Stimulated activated CD8-positive, alpha-beta memory T cell treated with anti-CD3 and anti-CD28 coated beads, Interleukin-4, amount 100 ng/mL, for 1 hour (primary cell): Measurements from ENCODE around the gene ESPNL.

ENCODE experiments used
- DNase-seq, 2 donors: peaks; one replicate each; pipeline ENCODE4 v3.0.0-alpha.2; 2020; ENCODE audit warnings: low read depth in 2 of 2, low spot score in 1 of 2

Gene ESPNL

DNA sequence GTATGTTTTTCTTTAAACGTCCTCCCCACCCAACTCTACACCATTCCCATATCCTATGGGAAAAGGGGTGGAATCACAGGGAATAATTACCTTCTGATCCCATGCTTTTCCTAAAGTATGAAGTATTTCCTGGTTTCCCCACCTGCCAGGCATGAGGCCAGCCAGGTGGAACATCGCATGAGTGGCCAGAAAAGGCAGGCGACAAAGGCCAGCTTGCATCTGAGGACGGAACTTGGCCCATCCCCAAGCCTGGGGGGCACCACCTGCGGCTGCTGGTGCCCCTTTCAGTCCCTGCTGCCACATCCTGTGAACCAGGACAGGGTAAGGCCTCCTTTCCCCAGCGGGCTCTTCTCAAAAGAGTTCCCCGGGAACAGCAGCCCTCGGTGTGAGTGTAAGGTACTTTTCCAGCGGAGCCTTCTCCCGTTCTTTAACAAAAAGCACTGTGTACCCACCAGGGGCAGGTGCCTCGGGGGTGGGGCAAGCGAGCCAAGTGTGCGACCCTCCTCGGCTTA lies 57.4 kb downstream of the ESPNL start:
- no peak for DNase-seq

DNA sequence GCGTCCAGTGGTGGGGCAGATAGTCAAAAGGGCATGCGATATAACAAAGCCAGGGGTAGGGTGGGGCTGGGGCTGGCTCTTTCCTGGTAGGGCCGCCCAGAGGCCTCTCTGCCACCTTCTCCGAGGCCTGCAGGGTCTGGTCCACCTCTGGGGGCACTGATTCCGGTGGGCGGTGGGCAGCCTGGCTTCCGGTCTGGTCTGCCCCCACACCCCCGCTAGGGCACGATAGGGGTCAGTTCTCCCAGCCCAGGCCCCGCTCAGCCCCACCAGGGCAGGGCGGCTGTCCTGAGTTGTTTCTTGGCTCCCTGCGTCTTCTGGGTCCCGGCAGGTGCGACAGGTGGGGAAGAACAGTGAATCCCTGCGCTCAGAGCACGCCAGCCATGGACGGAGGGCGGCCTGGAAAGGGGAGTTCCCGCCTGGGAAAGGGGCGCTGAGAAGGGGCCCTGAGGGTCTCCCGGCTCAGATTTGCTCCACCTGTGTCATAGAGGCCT lies 57.9 kb downstream of the ESPNL start:
- no peak for DNase-seq

DNA sequence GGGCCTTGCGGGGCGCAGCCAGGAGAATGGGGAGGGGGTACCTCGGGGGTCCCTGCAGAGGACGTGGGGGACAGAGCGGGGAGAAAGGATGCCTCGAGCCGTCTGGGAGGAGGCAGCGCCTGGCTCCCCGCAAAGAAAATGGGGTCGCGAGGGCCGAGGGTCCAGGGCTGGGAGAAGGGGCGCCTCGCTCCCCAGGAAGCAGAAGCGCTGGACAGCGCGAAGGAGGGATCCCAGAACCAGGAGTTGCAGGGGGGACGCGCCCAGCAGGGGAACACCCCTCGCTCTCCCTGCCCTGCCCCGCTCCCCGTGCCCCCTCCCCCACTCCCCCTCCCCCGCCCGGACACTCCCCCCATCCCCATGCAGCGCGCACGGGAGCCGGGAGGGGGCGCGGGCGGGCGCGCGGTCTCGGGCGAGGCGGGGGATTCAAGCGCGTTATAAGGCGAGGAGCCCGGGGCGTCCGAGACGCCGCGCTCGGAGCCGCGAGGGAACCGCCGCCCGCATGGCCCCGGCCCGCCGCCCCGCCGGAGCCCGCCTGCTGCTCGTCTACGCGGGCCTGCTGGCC lies 58.5 kb downstream of the ESPNL start, which contains the start of gene ERFE:
Gene ERFE, plus strand, starts transcription at position 462 of the 562 bp plus-strand sequence. Its CDS starts 38 bp downstream, at position 500.
- no peak for DNase-seq

- DNase-seq = no peak
Observed at GRCh38 chr2:238159071-238159539, 59.0 kb downstream of the ESPNL start.

DNA sequence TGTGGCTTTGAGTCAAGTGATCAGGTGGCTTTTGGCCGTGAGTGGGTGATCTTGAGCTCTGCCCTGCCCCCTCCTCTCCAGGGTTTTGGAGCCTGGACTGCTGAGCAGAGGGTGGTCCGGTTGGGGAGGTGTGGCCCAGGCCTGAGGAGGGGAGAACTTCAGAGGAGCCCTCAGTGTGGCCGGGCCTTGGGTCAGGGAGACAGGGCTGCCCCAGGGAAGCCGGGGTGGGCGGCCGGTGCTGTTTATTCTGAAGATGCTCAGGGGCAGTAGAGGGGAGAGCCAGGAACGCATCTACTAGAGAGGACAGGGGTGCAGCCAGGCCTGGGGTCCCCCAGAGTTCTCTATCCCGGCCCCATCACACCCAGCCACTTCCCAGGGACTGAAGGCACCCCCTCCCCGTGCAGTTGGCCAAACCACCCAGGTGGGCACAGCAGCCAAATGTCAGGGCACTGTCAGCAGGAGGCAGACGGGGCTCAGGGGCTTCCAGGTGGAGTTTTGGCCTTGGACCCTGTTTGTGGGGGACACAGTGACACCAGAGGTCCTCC lies 59.6 kb downstream of the ESPNL start:
- no peak for DNase-seq

DNA sequence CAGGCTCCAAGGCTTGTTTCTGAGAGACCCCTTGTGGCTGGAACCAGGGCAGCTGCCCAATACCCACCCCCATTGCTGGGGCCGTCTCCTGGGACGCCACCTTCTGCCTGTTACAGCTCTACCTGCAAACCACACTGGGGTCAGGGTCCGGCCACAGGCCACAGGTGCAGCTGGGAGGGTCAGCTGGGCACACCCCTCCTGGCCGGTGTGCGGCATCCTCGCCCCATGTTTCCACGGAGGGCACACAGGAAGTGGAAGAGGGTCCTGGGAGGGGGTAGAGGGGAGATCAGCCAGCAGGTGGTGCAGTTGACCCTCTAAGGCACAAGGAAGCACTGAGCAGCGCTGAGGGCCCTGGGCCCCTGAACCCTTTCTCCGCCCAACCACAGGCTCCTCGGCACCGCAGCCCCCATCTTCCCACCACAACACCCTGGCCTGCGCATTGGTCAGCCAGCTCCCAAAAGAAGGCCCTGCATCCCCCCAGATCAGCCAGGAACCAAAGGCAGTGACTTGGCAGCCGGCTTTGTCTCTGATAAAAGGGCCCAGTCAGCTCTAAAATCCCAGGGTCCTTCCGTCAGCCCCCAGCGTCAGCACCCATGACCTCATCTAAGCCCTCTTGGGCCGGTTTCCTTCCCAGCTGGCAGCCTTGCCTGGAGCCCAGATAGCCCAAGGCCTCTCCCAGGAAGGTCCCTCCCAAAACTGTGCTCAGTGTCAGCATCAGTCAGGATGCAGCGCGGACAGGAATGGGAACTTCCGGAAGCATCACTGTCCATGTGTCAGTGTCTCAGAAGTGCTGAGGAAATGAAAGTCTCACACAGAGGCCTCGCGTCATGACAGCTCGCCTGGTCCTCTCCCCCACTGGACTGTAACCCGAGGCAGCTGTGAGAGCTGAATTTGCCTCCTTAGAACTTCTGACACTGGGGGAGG lies 60.3 kb downstream of the ESPNL start:
- DNase-seq = no peak

DNA sequence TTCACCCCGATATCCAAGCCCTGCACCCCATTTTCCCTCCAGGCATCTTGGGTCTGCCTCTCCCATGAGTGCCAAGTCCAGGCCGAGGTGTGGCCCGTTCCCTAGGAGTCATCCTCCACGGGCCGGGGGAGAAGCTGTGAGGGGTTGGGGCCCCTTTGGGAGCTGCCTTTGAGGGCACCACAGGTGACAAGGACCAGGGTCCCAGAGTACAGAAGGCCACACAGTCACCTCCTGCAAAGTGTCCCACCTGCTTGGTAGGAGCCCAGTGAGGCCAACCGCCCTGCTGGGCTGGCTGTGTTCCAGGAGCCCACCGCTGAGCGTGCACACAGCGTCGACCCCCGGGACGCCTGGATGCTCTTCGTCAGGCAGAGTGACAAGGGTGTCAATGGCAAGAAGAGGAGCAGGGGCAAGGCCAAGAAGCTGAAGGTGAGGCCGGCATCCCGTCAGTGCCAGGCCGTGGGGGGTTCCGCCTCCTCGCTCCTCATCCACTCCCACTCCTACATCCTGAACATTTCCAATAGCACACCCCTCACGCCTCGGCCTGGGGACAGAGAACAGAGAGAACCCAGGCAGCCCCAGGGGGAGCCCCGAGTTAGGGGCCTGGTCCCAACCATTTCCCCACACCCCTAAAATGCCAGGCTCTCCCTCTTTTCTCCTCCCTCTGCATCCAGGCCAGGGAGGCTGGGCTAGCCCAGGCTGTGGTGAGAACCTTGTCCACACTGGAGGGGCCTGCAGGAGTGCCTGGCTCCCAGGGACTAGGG lies 61.3 kb downstream of the ESPNL start:
- DNase-seq = no peak

DNA sequence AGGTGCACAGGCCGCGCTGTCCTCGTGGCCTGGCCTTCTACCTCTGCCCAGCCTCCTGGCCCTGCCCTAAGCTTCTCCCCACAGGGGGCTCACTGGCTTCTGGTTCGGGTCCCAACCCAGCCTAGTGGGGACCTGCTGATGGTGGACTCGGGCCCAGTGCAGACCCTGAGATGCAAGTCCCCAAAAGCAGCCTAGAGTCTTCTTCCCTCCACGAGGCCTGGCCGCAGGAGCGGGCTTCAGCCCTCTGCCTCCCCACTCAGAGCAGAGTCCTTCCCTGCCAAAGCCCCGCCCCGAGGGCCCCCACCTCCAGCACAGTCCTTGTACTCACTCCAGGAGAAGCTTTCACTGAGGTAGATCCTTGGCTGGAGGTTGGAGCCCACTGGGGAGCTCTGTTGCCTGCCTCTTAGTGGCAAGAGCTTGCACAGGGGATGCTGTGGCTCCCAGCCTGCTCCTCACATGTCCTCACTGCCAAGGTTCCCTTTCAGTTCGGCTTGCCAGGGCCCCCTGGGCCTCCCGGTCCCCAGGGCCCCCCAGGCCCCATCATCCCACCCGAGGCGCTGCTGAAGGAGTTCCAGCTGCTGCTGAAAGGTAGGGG lies 62.2 kb downstream of the ESPNL start:
- no peak for DNase-seq

DNA sequence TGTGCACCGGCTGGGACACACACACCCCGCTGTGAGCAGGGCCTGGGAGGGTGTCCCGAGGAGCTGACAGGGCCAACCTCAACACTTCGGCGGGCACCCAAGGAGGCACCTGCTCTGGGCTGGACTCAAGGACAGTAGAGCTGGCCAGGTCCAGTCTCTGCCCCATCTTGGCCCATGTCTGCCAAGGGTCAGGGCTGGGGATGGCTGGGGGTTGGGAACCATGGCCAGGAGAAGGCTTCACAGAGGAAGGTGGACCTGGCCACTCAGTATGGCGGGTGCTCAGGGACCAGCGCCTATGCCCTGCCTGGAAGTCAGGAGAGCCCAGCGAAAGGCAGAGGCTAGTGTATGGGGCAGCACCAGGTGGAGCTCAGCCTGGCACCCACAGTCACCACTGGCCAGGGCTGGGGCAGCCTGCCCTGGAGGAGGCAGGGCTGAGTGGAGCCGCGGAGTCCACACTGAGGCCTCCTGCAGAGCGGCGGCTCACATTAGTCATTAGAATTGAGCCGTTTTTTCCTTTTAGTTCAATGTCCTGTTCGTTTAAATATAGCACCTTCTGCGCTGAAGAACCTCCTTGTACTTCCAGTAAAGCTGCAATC lies 62.8 kb downstream of the ESPNL start:
- no peak for DNase-seq

DNA sequence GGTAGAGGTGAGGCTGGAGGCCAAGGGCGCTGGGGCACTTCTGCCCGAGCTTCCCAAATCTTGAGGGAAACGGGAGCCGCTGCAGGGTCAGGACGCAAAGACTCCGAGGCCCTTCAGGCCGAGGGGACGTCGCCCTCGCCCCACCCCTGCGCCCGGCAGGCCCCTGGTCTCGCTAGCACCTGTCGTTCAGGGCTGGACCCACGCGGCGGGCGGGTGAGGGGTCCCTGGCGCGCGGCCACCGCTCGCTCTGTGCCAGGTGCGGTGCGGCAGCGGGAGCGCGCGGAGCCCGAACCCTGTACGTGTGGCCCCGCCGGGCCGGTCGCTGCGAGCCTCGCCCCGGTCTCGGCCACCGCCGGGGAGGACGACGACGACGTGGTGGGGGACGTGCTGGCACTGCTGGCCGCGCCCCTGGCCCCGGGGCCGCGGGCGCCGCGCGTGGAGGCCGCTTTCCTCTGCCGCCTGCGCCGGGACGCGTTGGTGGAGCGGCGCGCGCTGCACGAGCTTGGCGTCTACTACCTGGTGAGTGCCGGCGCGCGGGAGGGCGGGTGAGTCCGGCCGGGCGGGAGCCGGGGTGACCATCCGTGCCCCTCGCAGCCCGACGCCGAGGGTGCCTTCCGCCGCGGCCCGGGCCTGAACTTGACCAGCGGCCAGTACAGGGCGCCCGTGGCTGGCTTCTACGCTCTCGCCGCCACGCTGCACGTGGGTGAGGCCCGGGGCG lies 63.5 kb downstream of the ESPNL start:
- DNase-seq = no peak

- DNase-seq = no peak
Observed at GRCh38 chr2:238164906-238165287, 64.8 kb downstream of the ESPNL start.

- DNase-seq = no peak
Observed at GRCh38 chr2:238165288-238165921, 65.3 kb downstream of the ESPNL start.

GRCh38 chr2:238166391-238167343 lies 66.5 kb downstream of the ESPNL start:
- DNase-seq = no peak

DNA sequence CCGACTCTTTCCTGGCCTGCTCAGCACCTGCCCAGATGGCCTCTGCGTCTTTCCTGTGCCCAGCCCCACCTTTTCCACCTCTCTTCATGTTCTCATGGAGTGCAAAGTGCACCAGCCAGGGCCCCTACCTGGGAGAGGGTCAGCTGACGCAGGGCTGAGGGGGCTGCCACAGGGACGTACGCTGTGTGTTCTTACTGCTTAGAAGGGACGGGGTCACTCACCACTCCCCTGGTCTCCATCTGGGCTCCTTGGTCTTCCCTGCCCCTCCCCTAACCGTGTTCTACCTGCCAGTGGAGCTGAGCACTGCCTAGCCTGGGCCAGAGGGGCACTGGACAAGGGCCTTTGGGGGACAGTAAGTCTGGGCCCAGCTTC lies 67.2 kb downstream of the ESPNL start:
- no peak for DNase-seq

DNA sequence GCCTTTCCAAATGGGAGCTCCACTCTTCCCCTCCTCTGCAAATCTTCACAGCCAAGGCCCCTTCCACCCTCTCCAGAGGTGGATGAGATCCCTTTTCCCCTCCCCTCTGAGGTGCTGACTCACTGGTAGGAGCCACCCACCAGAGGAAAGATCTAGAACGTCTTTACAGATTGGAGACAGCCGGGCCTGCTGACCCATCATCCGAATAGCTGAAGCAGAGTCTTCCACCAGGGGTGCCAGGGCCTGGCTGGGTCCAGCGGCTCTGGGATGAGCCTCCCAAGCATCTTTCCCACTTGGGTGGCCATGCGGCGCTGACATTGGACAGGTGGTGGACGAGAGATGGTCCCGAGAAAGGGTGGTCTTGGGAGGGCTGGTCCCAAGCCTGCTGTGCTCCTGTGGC lies 67.6 kb downstream of the ESPNL start:
- no peak for DNase-seq

DNA sequence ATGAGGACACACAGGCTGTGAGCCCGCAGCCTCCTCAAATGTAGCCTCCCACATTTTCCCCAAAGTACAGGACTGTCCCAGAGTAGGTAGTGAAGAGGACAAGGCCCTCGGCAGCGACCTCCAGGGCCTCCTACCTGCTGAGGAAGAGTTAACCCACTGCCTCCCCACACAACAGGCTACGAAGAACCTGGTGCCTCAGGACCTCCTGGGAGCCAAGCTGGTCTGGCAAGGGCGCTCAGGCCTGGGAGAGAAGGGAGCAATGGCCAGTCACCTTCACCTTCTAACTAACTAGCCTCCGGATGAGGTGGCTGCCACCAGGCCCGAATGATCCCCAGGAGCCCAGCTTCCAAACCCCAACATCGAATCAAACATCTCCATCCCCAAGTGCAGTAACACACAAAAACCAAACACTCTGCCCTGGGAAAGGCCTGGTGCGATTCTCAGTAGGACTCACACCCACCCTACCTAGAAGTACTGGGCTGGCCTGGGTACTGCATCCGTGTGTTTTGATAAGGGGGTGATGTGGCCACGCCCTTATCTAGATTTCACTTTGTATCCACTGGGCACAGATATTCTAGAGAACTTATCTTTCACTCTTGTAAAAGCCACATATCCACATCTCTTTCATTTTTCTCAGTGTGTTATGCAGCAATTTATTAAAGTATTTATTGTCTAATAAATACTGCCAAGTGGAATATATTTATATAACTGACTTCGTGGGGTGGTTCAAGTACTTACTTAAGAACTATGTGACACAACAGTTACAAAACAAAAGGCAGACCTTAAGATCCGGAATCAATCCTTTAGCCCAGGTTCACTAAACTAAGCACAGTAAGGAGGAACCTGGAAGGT lies 68.3 kb downstream of the ESPNL start:
- no peak for DNase-seq

- DNase-seq = no peak
Observed at GRCh38 chr2:238169048-238169707, 69.0 kb downstream of the ESPNL start.
